H1 (cell line): Measurements from ENCODE around the gene TMA7.

Experiments
- BRCA1 ChIP-seq: IDR thresholded peaks from 2 replicates; pipeline ENCODE4 v1.6.1; 2012; ENCODE audit warnings: low read depth, low read length, improper control_type of control experiment
- CTCF ChIP-seq, 3 experiments: IDR thresholded peaks; 1 replicate in 2 of 3; 2 replicates in 1 of 3; pipeline versions ENCODE4 v1.5.1 to v1.6.1; 2011; ENCODE audit warnings: low read length in 3 of 3, mild to moderate bottlenecking in 3 of 3, inconsistent platforms in 2 of 3, low read depth in 1 of 3, moderate library complexity in 1 of 3; ENCODE audit not compliant: insufficient read depth in 1 of 3; ENCODE audit errors: control extremely low read depth in 1 of 3
- EP300 ChIP-seq, 2 experiments: IDR thresholded peaks; 1 replicate in 1 of 2; 2 replicates in 1 of 2; pipeline ENCODE4 v1.6.1; 2011 to 2012; ENCODE audit warnings: low read depth in 2 of 2, low read length in 2 of 2, mild to moderate bottlenecking in 2 of 2, borderline replicate concordance in 1 of 2, inconsistent platforms in 1 of 2, moderate library complexity in 1 of 2
- KDM1A ChIP-seq: fragments of 200-600, 300-600 bp; sonication (generic); IDR thresholded peaks from 2 replicates; pipeline ENCODE4 v1.7.1; 2016; ENCODE audit warnings: mild to moderate bottlenecking, low read length, borderline replicate concordance
- POLR2A ChIP-seq, 2 experiments: IDR thresholded peaks; 1 replicate in 1 of 2; 2 replicates in 1 of 2; pipeline ENCODE4 v1.6.1; 2011; ENCODE audit warnings: low read depth in 2 of 2, low read length in 2 of 2, mild to moderate bottlenecking in 2 of 2; ENCODE audit errors: control extremely low read depth in 1 of 2

- TF ChIP-seq CTCF (IDR thresholded peaks at IDR 0.05; ENCODE audit: control extremely low read depth in 1 of 3, insufficient read depth in 1 of 3, low read depth in 1 of 3, low read length in 3 of 3) (no peak), POLR2A (IDR thresholded peaks at IDR 0.05; ENCODE audit: control extremely low read depth in 1 of 2, low read depth in 2 of 2, low read length in 2 of 2) (no peak), EP300 (IDR thresholded peaks at IDR 0.05; ENCODE audit: borderline replicate concordance in 1 of 2, low read depth in 2 of 2, low read length in 2 of 2) (no peak), KDM1A (no peak), BRCA1 (no peak)
These were observed 28.3 kb downstream of the TMA7 start for GRCh38 chr3:48468329-48468731.
